Measurements from ENCODE around the gene CEP104. TPM values are rescaled to one million over a fixed set of nuclear protein-coding genes. Genes with fewer than 3 reads are reported as not detected.
"Not testable (repeated sequence)": the region's sequence is repeated elsewhere in the genome, so short reads cannot be mapped to it uniquely, and the experiment has no call there.

The CEP104 gene
- total RNA-seq, 4 donors from 2014 or later: 16.1 to 56.7 (median 39.6) TPM

GRCh38 chr1:3814771-3815561, 42.0 kb downstream of the CEP104 start:
- H3K27me3 ChIP-seq: no peaks in the 10 kb centered on the region
- H3K9me3 ChIP-seq: no peaks in the 10 kb centered on the region
- H3K27ac ChIP-seq: no peak overlapping the region
- no peak for TF ChIP-seq CTCF (IDR thresholded peaks at IDR 0.05)
- no peak for TF ChIP-seq POLR2AphosphoS5 (IDR thresholded peaks at IDR 0.05)
- no peak for TF ChIP-seq POLR2A (IDR thresholded peaks at IDR 0.05)
- TF ChIP-seq EP300 (IDR thresholded peaks at IDR 0.05): no peak
- WGBS: 88% methylated on average over 30 of the region's 42 CpGs
- H3K36me3 ChIP-seq: peaks cover 47% of the 10 kb centered on the region
- no peak for DNase-seq (ENCODE audit: low spot score in 2 of 2)
- H3K4me3 ChIP-seq: no peak overlapping the region
- H3K4me1 ChIP-seq: no peaks in the 10 kb centered on the region

- H3K4me1 ChIP-seq: no peaks in the 10 kb centered on the region
- no peak overlapping the region for H3K27ac ChIP-seq
- H3K4me3 ChIP-seq: no peak overlapping the region
- H3K9me3 ChIP-seq: no peaks in the 10 kb centered on the region
- TF ChIP-seq POLR2A (IDR thresholded peaks at IDR 0.05) (no peak), CTCF (IDR thresholded peaks at IDR 0.05) (no peak), EP300 (IDR thresholded peaks at IDR 0.05) (no peak), POLR2AphosphoS5 (IDR thresholded peaks at IDR 0.05) (no peak)
- peaks cover 42% of the 10 kb centered on the region for H3K36me3 ChIP-seq
- DNase-seq (ENCODE audit: low spot score in 2 of 2): no peak
- WGBS: 88% methylated on average over 2 of the region's 2 CpGs
- H3K27me3 ChIP-seq: no peaks in the 10 kb centered on the region
These were observed 42.9 kb downstream of the CEP104 start for GRCh38 chr1:3814065-3814464.

- WGBS: 30% methylated on average over 2 of the region's 2 CpGs
- TF ChIP-seq CTCF (IDR thresholded peaks at IDR 0.05) (no peak), EP300 (IDR thresholded peaks at IDR 0.05) (no peak), POLR2AphosphoS5 (IDR thresholded peaks at IDR 0.05) (no peak), POLR2A (IDR thresholded peaks at IDR 0.05) (no peak)
- Histone ChIP-seq H3K4me3 (no peak overlapping the region), H3K27ac (no peak overlapping the region), H3K27me3 (no peaks in the 10 kb centered on the region), H3K9me3 (no peaks in the 10 kb centered on the region), H3K36me3 (peaks cover 28% of the 10 kb centered on the region), H3K4me1 (no peaks in the 10 kb centered on the region)
- DNase-seq (ENCODE audit: low spot score in 2 of 2): no peak
These were observed 45.5 kb downstream of the CEP104 start for GRCh38 chr1:3811595-3811911.

GRCh38 chr1:3810149-3810761, 46.8 kb downstream of the CEP104 start:
- H3K27ac ChIP-seq; H3K27me3 ChIP-seq; H3K4me1 ChIP-seq; DNase-seq (ENCODE audit: low spot score in 2 of 2); H3K9me3 ChIP-seq; H3K4me3 ChIP-seq: not testable (repeated sequence)
- H3K36me3 ChIP-seq: peaks cover 15% of the 10 kb centered on the region
- 84% methylated on average over 9 of the region's 9 CpGs for WGBS

- Histone ChIP-seq H3K9me3 (no peaks in the 10 kb centered on the region), H3K4me1 (no peaks in the 10 kb centered on the region), H3K27me3 (no peaks in the 10 kb centered on the region), H3K36me3 (peaks cover 9% of the 10 kb centered on the region), H3K4me3 (no peak overlapping the region), H3K27ac (no peak overlapping the region)
- TF ChIP-seq POLR2AphosphoS5 (IDR thresholded peaks at IDR 0.05) (no peak), POLR2A (IDR thresholded peaks at IDR 0.05) (no peak), CTCF (IDR thresholded peaks at IDR 0.05) (no peak), EP300 (IDR thresholded peaks at IDR 0.05) (no peak)
- no peak for DNase-seq (ENCODE audit: low spot score in 2 of 2)
- WGBS: 68% methylated on average over 7 of the region's 7 CpGs
These were observed 47.3 kb downstream of the CEP104 start for GRCh38 chr1:3809680-3810079.

Data from suprapubic skin (tissue), 4 donors.